HG03064 (cell line): ENCODE data around the gene LRRC1.

Source experiments
- ATAC-seq: cut with Tn5 transposase; IDR thresholded peaks from one replicate; pipeline ENCODE4 v1.9.1; 2021; ENCODE audit warnings: low read depth; ENCODE audit not compliant: unreplicated experiment

LRRC1 gene

DNA sequence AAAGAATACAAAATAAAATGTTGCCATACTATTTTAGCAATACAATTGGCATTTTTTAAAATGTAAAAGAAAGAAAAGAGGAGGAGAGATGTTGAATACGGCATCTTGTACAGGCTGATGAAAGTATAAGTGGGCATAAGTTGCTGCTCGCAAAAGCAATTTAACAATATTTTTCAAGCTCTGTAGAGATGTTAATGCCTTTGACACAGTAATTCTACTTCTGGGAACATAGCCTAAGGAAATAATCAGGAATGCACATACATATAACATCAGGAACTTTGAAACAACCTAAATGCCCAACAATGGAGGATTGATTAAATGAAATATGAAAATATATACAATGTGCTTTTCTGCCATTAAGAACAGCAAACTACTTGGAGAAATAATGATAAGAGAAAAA lies 80.2 kb downstream of the LRRC1 start:
- no peak for ATAC-seq

DNA sequence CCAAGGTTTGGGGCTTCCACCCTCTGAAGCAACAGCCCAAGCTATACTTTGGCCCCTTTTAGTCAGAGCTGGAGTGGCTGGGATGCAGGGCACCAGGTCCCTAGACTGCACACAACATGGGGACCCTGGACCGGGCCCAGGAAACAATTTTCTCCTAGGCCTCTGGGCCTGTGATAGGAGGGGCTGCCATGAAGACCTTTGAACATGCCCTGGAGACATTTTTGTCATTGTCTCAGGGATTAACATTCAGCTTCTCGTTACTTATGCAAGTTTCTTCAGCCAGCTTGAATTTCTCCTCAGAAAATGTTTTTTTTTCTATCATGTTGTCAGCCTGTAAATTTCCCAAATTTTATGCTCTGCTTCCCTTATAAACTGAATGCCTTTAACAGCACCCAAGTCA lies 82.3 kb downstream of the LRRC1 start:
- no peak for ATAC-seq

- no peak for ATAC-seq
Measured at GRCh38 chr6:53878808-53879207, 84.0 kb downstream of the LRRC1 start.

- no peak for ATAC-seq
Measured at GRCh38 chr6:53879608-53880007, 84.8 kb downstream of the LRRC1 start.

DNA sequence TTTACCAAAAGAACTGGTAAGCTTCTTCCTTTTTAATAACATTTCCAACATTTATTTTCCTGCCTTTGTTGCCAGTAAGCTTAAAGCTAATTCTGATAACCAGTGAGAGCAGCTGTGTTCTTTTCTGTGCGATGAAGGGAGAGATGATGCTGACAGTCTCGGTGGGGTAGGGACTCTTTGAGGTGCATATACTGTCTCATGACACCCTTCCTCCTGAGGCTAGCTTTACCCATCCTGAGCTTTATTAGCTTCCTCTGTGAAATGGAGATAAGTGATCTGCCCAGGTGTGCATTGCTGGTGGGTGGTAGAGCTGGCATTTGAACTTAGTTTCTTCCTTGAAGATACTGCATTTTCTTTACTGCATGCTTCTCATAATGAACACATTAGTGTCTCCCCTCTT lies 92.5 kb downstream of the LRRC1 start:
- no peak for ATAC-seq

GRCh38 chr6:53888931-53889330 lies 94.1 kb downstream of the LRRC1 start:
- no peak for ATAC-seq

DNA sequence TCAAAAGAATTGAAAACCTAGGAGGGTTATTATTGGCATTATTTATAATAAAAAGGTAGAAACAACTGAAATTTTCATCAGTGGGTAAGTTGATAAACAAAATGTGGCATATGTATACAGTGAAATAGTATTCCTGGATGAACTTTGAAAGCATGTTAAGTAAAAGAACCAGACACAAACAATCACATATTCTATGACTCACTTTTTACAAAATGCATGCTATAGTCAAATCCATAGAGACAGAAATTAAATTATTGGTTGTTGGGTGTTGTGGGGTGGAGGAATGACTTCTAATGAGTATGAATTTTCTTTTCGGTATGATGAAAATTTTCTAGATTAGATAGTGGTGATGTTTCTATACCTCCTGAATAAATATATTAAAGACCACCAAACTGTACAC lies 94.6 kb downstream of the LRRC1 start:
- ATAC-seq = no peak

DNA sequence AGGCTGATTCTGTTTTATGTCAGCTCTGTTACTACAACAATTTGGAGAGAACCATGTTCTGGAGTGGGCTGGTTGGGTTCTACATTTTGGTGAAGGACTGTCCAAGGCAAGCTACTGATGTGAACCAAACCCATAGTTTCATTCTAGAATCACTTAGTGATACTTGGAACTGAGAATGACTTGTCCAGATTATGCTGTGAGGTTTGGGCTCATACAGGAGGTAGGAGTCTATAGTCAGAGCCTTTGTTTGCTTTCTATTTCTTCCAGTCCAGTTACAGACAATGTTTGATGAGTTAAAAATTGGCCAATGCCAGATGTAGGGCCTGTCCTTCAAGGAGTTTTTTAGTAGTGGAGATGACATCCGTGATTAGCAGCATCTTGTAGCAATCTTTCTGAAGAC lies 97.9 kb downstream of the LRRC1 start:
- ATAC-seq = no peak

DNA sequence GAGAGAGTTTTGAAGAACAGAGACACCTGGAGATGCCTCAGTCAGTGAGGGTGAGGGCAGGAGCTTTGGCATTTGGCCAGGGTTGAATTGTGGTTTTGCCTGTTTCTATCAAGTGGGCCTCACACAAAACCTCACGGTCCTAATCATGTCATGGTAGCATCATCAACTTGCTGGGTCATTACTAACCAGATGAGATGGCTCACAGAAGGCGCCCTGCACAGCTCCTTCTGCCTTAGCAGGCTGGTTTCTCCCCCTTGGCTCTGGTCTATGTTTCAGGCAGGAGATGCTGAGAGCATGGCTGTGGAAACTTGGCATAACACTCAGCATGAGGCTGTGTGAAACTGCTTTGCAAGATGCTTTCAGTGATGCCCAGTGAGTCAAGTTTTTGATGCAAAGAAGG lies 99.3 kb downstream of the LRRC1 start:
- ATAC-seq = peak; percentile 69

- ATAC-seq = no peak
Measured at GRCh38 chr6:53896196-53896595, 101.4 kb downstream of the LRRC1 start.

DNA sequence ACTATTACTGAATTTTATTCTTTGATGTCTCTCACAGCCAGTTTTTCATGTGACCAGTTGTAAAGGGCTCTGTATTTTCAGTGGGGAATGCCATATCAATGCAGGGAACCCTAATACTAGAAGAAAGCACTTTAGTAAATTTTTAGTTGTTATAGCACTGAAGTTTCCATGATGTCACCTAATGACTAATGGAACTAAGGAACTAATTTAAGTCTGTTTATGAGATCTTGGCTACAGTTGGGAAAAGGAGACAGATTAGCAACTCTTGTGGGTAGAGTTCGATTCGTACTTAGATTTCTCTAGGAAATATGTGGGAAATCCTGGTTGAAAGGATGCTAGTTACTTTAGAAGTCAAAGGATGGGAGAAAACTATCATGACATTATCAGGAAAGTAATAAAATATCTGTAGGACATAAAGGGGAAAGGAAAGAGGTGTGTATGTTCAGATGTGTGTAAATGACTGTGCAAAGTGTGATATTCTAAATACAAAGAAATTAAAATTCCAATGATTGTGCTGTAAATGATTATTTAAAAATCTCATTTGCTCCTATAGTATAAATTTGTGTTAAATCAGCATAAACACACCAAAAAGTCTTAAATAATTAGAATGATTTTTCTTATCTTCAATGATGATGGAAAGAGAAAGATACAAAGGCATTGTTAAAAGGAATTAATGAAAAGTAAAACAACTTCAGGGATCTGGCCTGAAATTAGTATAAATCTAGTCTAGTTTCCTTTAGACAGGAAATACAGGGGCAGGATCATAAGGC lies 103.4 kb downstream of the LRRC1 start:
- ATAC-seq = no peak

DNA sequence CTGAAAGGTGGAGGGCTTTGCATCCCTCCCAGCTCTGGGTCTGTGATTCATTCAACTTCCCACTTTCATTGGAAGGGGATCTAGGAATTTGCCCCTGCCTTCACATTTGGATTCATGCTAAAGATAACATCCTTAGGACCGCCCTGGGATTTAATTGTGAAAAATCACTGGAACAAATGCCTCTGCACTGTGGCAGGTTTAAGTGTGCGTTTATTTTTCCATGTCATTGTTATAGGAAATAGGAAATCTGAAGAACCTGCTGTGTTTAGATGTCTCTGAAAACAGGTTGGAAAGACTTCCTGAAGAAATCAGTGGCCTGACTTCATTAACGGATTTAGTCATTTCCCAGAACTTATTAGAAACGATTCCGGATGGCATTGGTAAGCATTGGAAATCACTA lies 104.7 kb downstream of the LRRC1 start:
- ATAC-seq = no peak

DNA sequence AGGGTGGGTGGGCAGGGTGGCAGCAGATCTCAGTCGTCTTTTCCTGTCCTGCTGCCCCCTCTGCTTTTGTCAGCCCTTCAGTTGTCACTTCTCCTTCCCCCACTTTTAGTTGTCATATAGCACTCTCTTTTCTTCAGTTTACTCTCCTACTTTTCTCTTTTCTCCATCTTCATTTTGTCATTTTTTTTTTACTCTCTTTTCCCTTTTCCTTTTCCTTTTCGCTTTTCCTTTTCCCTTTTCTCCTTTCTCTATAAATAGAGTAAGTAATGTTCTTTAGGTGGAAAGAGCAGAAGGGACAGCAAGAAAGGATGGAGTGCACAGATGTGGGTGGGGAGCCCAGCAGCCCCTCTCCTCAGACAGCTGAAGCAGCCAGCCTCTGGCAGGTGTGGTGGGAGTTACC lies 108.6 kb downstream of the LRRC1 start:
- ATAC-seq = no peak

- ATAC-seq = no peak
Measured at GRCh38 chr6:53906103-53906502, 111.3 kb downstream of the LRRC1 start.

- ATAC-seq = no peak
Measured at GRCh38 chr6:53906842-53907241, 112.0 kb downstream of the LRRC1 start.

GRCh38 chr6:53910834-53911233 lies 116.0 kb downstream of the LRRC1 start:
- ATAC-seq = no peak

GRCh38 chr6:53912661-53913060 lies 117.9 kb downstream of the LRRC1 start:
- no peak for ATAC-seq

- no peak for ATAC-seq
Measured at GRCh38 chr6:53913286-53913685, 118.5 kb downstream of the LRRC1 start.

DNA sequence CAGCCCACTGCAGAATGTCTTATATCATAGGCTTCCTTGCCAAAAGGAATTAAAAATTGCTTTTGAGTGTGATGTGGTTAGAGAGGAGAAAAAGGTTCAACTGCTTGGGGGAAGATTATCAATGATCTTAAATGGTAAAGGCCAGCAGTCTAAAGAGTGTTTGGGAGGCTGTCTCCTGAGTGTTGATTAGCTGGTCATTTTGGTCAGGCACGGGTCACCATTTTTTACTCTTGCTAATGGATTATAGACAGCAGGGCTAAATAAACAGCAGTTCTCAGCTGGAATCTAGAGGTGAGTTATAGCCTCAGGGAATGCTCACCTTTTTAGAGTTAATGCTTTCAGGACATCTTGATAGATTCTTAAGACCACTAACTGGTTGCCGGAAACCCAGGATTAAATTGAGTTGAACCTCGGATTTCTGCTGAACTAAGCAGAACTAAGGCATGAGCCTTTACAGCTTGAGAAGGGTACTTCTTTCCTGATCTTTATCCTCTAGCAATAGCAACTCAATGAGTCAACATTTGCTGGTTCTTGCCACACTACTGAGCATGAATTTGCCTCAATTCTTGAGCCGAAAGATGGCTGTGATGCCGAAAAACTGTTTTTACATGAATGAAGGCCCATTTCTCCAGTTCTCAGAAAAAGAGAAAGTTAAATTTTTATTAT lies 120.4 kb downstream of the LRRC1 start:
- no peak for ATAC-seq

DNA sequence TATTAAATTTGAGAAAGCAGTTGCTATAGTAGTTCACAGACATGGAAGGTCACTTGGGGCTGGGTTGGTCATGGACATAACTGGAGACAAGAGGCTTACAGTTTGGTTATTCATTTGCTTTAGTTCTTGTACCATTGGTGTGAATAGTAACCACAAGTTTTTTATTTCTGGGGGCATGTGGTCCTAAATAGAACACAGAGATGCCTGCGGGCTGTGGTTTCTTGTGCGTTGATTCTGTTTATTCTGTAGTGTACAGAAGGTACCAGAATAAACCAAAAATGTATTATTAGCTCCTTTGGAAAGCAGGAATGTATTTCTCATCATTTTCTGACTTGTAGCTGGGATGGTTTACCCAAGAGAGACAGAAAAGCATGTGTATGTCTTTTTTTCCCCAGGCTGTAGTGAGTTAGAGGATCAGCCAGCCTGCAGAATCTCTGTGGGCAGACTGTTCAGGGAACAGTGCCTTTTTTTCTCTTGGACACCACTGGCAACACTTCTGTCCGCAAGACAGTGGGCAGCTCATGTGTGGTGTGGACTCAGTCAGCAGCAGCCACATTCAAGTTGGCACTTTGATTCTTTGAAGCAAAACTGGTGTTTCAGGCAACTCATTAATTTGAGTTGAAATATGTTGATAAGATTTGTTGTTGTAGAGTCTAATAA lies 122.1 kb downstream of the LRRC1 start:
- ATAC-seq = peak; percentile 60

GRCh38 chr6:53917464-53917842 lies 122.6 kb downstream of the LRRC1 start:
- no peak for ATAC-seq
